C1 segment of cervical spinal cord (tissue), 14 donors: ENCODE results near the gene FRYL.

Experiments used
- DNase-seq, 14 donors: peaks; one replicate each; lab custom pipeline; 2025; lab: John Stamatoyannopoulos, UW

The FRYL gene

GRCh38 chr4:48620831-48621230 is 159.2 kb downstream of the FRYL start:
- DNase-seq, result no peak

- DNase-seq, result no peak
Observed at GRCh38 chr4:48620093-48620492, 160.0 kb downstream of the FRYL start.

- DNase-seq, result no peak
Observed at GRCh38 chr4:48604527-48604926, 175.6 kb downstream of the FRYL start.

- no peak for DNase-seq
Observed at GRCh38 chr4:48604041-48604440, 176.0 kb downstream of the FRYL start.

- DNase-seq, result no peak
Observed at GRCh38 chr4:48603366-48604003, 176.6 kb downstream of the FRYL start.

GRCh38 chr4:48602763-48603162 is 177.3 kb downstream of the FRYL start:
- DNase-seq, result no peak

GRCh38 chr4:48602222-48602621 is 177.9 kb downstream of the FRYL start:
- no peak for DNase-seq

- no peak for DNase-seq
Observed at GRCh38 chr4:48596336-48596735, 183.7 kb downstream of the FRYL start.

GRCh38 chr4:48594180-48594579 is 185.9 kb downstream of the FRYL start:
- no peak for DNase-seq

GRCh38 chr4:48591372-48591771 is 188.7 kb downstream of the FRYL start:
- DNase-seq, result no peak

- no peak for DNase-seq
Observed at GRCh38 chr4:48590884-48591283, 189.2 kb downstream of the FRYL start.

GRCh38 chr4:48589098-48589445 is 191.0 kb downstream of the FRYL start:
- no peak for DNase-seq

GRCh38 chr4:48588230-48589097 is 191.6 kb downstream of the FRYL start:
- no peak for DNase-seq

GRCh38 chr4:48585401-48585800 is 194.7 kb downstream of the FRYL start:
- DNase-seq, result no peak

- DNase-seq, result peak in 9 of 14 donors; percentile 1 to 33 (median 4)
Observed at GRCh38 chr4:48578132-48578968, 201.7 kb downstream of the FRYL start.

- DNase-seq, result no peak
Observed at GRCh38 chr4:48575964-48576363, 204.1 kb downstream of the FRYL start.

- no peak for DNase-seq
Observed at GRCh38 chr4:48571471-48571870, 208.6 kb downstream of the FRYL start.

GRCh38 chr4:48570646-48571220 is 209.3 kb downstream of the FRYL start:
- DNase-seq, result no peak

- DNase-seq, result no peak
Observed at GRCh38 chr4:48566034-48566384, 214.1 kb downstream of the FRYL start.

GRCh38 chr4:48565362-48566033 is 214.6 kb downstream of the FRYL start:
- no peak for DNase-seq

- no peak for DNase-seq
Observed at GRCh38 chr4:48564151-48564550, 215.9 kb downstream of the FRYL start.
